Body of pancreas (tissue), 4 donors: ENCODE results near the gene HMGB4. TPM values are rescaled to one million over a fixed set of nuclear protein-coding genes. Genes with fewer than 3 reads are reported as not detected.

ENCODE experiments used
- ATAC-seq: fragments of 150-250 bp; one replicate; pipeline ENCODE4 v1.9.1; 2016
- DNase-seq, 4 donors: peaks; one replicate each; pipeline ENCODE4 v3.0.0-alpha.2; 2019
- H3K27ac ChIP-seq, 4 donors: fragments of 200-600 bp; sonication (generic); 1 replicate in 3 of 4; 2 replicates in 1 of 4; pipeline versions ENCODE4 v1.5.1 to v1.6.1; 2016 to 2019; ENCODE audit warnings: mild to moderate bottlenecking in 1 of 4, mixed read lengths in 1 of 4, moderate library complexity in 1 of 4
- H3K27me3 ChIP-seq, 2 donors: fragments of 200-600 bp; sonication (generic); one replicate each; pipeline ENCODE4 v1.6.0; 2016; ENCODE audit warnings: mild to moderate bottlenecking in 1 of 2
- H3K36me3 ChIP-seq, 2 donors: fragments of 200-600 bp; sonication (generic); replicated peaks in 1 of 2; 2 replicates each; pipeline ENCODE4 v1.5.1; 2016; ENCODE audit warnings: low read depth in 2 of 2; ENCODE audit not compliant: insufficient read depth in 1 of 2
- H3K4me1 ChIP-seq: fragments of 200-600 bp; sonication (generic); one replicate; pipeline ENCODE4 v1.6.0; 2016
- H3K4me3 ChIP-seq, 2 donors: fragments of 200-600 bp; sonication (generic); 1 replicate in 1 of 2; 2 replicates in 1 of 2; pipeline ENCODE4 v1.5.1; 2016 to 2019
- H3K9me3 ChIP-seq, 3 donors: fragments of 200-600 bp; sonication (generic); 1 replicate in 2 of 3; 2 replicates in 1 of 3; pipeline ENCODE4 v1.5.1; 2016
- CTCF ChIP-seq, 7 experiments: fragments of 450-650 bp in 4 of 7; fragments of 200-600 bp in 3 of 7; sonication (generic) in 3 of 7; IDR thresholded peaks; one replicate each; pipeline ENCODE4 v1.5.1; 2016 to 2019; ENCODE audit warnings: antibody characterized with exemption in 7 of 7
- POLR2A ChIP-seq, 3 donors: fragments of 450-650 bp; IDR thresholded peaks; one replicate each; pipeline ENCODE4 v1.6.1; 2016; ENCODE audit warnings: antibody characterized with exemption in 3 of 3, mild to moderate bottlenecking in 2 of 3
- WGBS, 2 donors: methylation state at CpG; one replicate each; pipeline ENCODE4 v1.1.5; 2017; 5-methylcytosine and 5-hydroxymethylcytosine counted together
- intact Hi-C: fragments of 100-400 bp; cut with DNase I; formaldehyde crosslinking; loops from one replicate; pipeline ENCODE4 v1.15.1; 2023
- total RNA-seq, 2 donors: library from RNA; depleted of rRNA; stranded (reverse); fragments of >200 nt; gene quantifications; one replicate each; pipeline ENCODE4 v1.1.0, GENCODE V29; 2016

The HMGB4 gene
- total RNA-seq, 2 donors from 2014 or later = not detected

- DNase-seq (no peak), ATAC-seq (no peak)
- Histone ChIP-seq H3K9me3 (no peaks in the 10 kb centered on the region), H3K27ac (no peak overlapping the region), H3K36me3 (no peaks in the 10 kb centered on the region), H3K4me3 (no peak overlapping the region), H3K27me3 (no peaks in the 10 kb centered on the region), H3K4me1 (no peaks in the 10 kb centered on the region)
- 75 to 78% methylated on average over 7 of the region's 7 CpGs for WGBS, 2 donors
- no peak for TF ChIP-seq CTCF (IDR thresholded peaks at IDR 0.05)
- intact Hi-C loops = no loop called here
Measured at GRCh38 chr1:33819913-33820311, 44.0 kb upstream of the HMGB4 start.

GRCh38 chr1:33820804-33821203 is 43.1 kb upstream of the HMGB4 start:
- no peak for TF ChIP-seq CTCF (IDR thresholded peaks at IDR 0.05)
- TF ChIP-seq POLR2A (IDR thresholded peaks at IDR 0.05) = no peak
- WGBS, 2 donors = 58 to 67% methylated on average over 5 of the region's 5 CpGs
- intact Hi-C loops = no loop called here
- H3K4me1 ChIP-seq = no peaks in the 10 kb centered on the region
- ATAC-seq (no peak), DNase-seq (no peak)
- H3K36me3 ChIP-seq = no peaks in the 10 kb centered on the region
- H3K27ac ChIP-seq = no peak overlapping the region
- no peak overlapping the region for H3K4me3 ChIP-seq
- H3K9me3 ChIP-seq = no peaks in the 10 kb centered on the region
- no peaks in the 10 kb centered on the region for H3K27me3 ChIP-seq

DNA sequence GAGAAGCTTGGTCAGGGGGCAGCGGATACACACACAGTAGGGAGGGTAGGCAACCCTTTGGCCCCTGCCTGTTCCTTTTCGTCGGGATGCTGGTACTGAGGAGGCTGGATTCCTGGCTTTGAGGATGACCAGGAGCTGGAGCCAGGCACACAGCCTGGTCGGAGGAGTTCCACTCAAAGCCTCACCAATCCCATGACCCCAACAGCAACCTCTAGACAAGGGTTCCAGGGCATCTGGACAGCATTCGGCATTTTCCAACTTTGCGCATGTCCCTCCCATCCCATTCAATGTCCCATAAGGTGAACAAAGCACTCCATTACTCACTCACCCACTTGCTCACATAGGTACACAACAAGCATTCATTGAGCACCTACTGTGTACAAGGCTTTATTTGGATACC is 42.6 kb upstream of the HMGB4 start:
- Histone ChIP-seq H3K4me3 (no peak overlapping the region), H3K36me3 (no peaks in the 10 kb centered on the region), H3K27me3 (no peaks in the 10 kb centered on the region), H3K27ac (no peak overlapping the region), H3K9me3 (no peaks in the 10 kb centered on the region), H3K4me1 (no peaks in the 10 kb centered on the region)
- ATAC-seq = no peak
- DNase-seq = no peak
- TF ChIP-seq CTCF (IDR thresholded peaks at IDR 0.05) = no peak
- TF ChIP-seq POLR2A (IDR thresholded peaks at IDR 0.05) = no peak
- 80 to 89% methylated on average over 4 to 6 of the region's 6 CpGs for WGBS, 2 donors
- intact Hi-C loops = no loop called here

GRCh38 chr1:33822396-33822795 is 41.5 kb upstream of the HMGB4 start:
- intact Hi-C loops = no loop called here
- no peak for ATAC-seq
- no peak for TF ChIP-seq CTCF (IDR thresholded peaks at IDR 0.05)
- no peak for TF ChIP-seq POLR2A (IDR thresholded peaks at IDR 0.05)
- Histone ChIP-seq H3K4me1 (no peaks in the 10 kb centered on the region), H3K27ac (no peak overlapping the region), H3K36me3 (no peaks in the 10 kb centered on the region), H3K4me3 (no peak overlapping the region), H3K9me3 (no peaks in the 10 kb centered on the region), H3K27me3 (no peaks in the 10 kb centered on the region)
- 58 to 60% methylated on average over 6 of the region's 6 CpGs for WGBS, 2 donors
- no peak for DNase-seq

- no peaks in the 10 kb centered on the region for H3K27me3 ChIP-seq
- DNase-seq (no peak), ATAC-seq (no peak)
- H3K36me3 ChIP-seq = no peaks in the 10 kb centered on the region
- H3K27ac ChIP-seq = no peak overlapping the region
- intact Hi-C loops = no loop called here
- no peak overlapping the region for H3K4me3 ChIP-seq
- H3K9me3 ChIP-seq = no peaks in the 10 kb centered on the region
- no peaks in the 10 kb centered on the region for H3K4me1 ChIP-seq
- TF ChIP-seq CTCF (IDR thresholded peaks at IDR 0.05) (no peak), POLR2A (IDR thresholded peaks at IDR 0.05) (no peak)
- 80 to 91% methylated on average over 1 to 2 of the region's 2 CpGs for WGBS, 2 donors
Measured at GRCh38 chr1:33823401-33823800, 40.5 kb upstream of the HMGB4 start.
